ENCODE data around the gene HSD17B2. TPM values are rescaled to one million over a fixed set of nuclear protein-coding genes. Genes with fewer than 3 reads are reported as not detected.
"Not testable (repeated sequence)": the region's sequence is repeated elsewhere in the genome, so short reads cannot be mapped to it uniquely, and the experiment has no call there.

HSD17B2 gene
- polyA plus RNA-seq, 3 donors, result 9.5 to 23.8 (median 11.8) TPM

DNA sequence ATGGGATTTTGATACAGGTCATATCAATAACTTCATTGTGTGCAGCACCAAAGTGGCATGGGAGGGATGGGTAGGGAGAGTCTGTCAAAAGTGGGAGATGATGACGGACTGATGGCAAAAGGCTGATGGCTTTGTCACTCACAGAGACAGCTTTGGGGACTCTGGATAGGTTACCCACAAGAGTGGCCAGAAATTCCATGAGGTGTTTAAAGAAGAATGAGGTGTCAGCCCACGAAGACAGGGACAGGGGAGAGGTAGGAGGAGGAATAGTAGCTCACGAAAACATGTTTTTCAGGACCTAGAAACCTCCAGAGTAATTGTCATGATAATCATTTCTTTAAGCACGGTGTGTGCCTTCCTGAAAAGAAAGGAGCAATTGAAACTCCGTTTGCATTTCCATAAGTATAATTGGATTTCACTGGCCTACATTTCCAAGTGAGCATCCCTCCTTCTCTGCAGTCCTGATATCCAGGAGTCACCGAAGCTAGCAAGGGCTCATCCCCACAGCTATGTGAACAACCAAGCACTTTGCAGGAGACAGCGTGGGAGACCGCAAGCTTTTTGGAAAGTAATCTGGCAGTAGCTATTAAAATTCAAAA, 60.0 kb downstream of the HSD17B2 start:
- no peak for DNase-seq (ENCODE audit: extremely low read depth in 1 of 11, low read depth in 9 of 11, low spot score in 4 of 11)

- DNase-seq (ENCODE audit: extremely low read depth in 1 of 11, low read depth in 9 of 11, low spot score in 4 of 11), result no peak
Measured at GRCh38 chr16:82096641-82097040, 61.6 kb downstream of the HSD17B2 start.

GRCh38 chr16:82105107-82105506, 70.1 kb downstream of the HSD17B2 start:
- no peak for DNase-seq (ENCODE audit: extremely low read depth in 1 of 11, low read depth in 9 of 11, low spot score in 4 of 11)

- no peak for DNase-seq (ENCODE audit: extremely low read depth in 1 of 11, low read depth in 9 of 11, low spot score in 4 of 11)
Measured at GRCh38 chr16:82108100-82108499, 73.0 kb downstream of the HSD17B2 start.

DNA sequence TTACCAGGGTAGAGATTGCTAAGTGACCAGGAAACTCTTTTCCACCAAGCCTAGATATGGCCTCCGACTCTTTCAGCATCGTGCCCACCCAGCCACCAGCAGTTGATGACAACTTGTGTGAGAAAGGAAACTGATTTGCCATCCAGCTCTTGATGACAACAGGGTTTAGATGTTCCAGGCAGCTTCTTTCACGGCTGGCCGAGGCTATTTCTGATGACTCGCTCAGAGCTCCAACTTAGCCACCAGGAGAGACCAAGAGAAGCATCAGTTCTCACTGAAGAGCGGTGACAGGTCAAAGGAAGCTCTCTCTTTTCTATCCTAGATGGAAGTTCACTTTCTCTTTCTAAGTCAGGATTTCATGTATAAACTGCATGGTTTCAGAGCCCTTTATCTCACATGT, 73.7 kb downstream of the HSD17B2 start:
- DNase-seq (ENCODE audit: extremely low read depth in 1 of 11, low read depth in 9 of 11, low spot score in 4 of 11), result no peak

GRCh38 chr16:82109266-82109665, 74.2 kb downstream of the HSD17B2 start:
- not testable (repeated sequence) for DNase-seq (ENCODE audit: extremely low read depth in 1 of 11, low read depth in 9 of 11, low spot score in 4 of 11)

- no peak for DNase-seq (ENCODE audit: extremely low read depth in 1 of 11, low read depth in 9 of 11, low spot score in 4 of 11)
Measured at GRCh38 chr16:82111944-82112343, 76.9 kb downstream of the HSD17B2 start.

DNA sequence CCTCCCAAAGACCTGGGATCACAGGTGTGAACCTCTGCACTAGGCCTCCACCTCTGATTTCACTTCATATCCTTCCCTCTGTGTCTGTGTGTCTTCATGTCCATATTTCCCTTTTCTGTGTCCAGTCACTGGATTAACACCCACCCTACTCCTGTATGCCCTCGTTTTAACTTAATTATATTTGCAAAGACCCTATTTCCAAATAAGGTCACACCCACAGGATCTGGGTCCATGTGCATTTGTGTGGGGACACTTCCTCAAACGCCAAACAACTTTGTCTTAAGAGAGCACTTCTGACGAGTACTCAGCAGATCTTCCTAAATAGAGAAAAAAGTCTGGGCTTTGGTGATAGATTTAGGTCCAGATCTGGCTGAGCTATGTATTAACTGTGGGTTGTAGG, 78.7 kb downstream of the HSD17B2 start:
- DNase-seq (ENCODE audit: extremely low read depth in 1 of 11, low read depth in 9 of 11, low spot score in 4 of 11), result no peak

DNA sequence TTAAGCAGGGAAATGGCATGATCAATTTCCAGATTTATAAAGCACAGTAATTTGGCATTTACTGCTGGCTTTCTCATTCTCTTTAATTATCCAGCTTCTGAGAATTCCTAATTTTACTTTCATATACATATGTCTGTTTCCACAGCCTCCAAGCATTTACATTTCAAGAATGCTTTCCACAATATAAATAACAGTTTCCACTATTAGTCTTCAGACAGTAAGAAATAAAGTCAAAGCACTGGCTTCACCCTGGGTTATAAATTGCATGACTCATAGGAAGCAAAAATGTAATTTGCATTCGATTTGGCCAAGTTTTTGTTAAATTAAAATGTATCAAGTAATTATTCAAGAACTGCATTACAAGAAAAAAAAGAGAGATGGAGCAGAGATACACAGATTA, 81.5 kb downstream of the HSD17B2 start:
- no peak for DNase-seq (ENCODE audit: extremely low read depth in 1 of 11, low read depth in 9 of 11, low spot score in 4 of 11)

DNA sequence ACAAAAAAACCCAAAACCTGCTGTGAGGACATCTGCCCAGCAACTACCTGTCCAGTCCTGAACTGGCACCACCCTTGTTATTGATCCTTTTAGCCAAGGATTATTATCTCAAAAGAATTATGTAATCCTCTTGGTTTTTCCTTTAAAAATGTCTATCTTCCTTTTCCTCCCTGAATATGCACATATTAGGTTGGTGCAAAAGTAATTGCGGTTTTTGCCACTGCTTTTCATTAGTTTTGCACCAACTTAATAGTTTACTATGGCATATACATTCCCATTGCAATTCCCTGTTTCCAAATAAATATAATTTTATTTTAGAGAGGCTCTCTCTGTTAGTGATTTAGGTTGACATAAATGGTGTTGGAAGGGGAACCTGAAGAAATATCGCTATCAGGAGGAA, 83.7 kb downstream of the HSD17B2 start:
- no peak for DNase-seq (ENCODE audit: extremely low read depth in 1 of 11, low read depth in 9 of 11, low spot score in 4 of 11)

- no peak for DNase-seq (ENCODE audit: extremely low read depth in 1 of 11, low read depth in 9 of 11, low spot score in 4 of 11)
Measured at GRCh38 chr16:82119405-82119804, 84.4 kb downstream of the HSD17B2 start.

DNA sequence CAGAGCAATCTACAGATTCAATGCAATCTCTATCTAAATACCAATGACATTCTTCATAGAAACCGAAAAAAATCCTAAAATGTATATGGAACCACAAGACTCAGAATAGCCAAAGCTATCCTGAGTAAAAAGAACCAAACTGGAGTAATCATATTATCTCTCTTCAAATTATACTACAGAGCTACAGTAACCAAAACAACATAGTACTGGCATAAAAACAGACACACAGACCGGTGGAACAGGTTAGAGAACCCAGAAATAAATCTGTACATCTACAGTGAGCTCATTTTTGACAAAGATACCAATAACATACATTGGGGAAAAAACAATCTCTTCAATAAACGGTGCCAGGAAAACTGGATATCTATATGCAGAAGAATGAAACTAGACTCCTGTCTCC, 89.6 kb downstream of the HSD17B2 start:
- DNase-seq (ENCODE audit: extremely low read depth in 1 of 11, low read depth in 9 of 11, low spot score in 4 of 11), result no peak

GRCh38 chr16:82129881-82130280, 94.8 kb downstream of the HSD17B2 start:
- DNase-seq (ENCODE audit: extremely low read depth in 1 of 11, low read depth in 9 of 11, low spot score in 4 of 11), result no peak

DNA sequence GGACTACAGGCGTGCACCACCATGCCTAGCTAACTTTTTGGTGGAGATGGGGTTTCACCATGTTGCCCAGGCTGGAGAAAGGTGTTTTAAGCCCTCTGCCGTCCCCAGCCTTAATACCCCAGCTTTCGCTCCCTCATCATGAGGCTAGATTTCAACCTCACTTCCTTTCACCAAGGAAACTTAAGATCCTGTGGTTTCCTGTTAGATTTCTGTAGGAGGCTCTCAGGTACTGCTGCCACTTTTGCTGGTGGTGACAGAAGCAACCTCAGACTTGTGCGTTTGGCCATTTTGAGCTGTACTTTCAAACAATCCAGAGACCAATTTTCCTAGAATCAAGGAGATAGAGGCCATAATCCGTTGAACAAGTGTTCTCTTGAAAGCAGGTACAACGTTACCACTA, 98.7 kb downstream of the HSD17B2 start:
- DNase-seq (ENCODE audit: extremely low read depth in 1 of 11, low read depth in 9 of 11, low spot score in 4 of 11), result no peak

GRCh38 chr16:82134846-82135245, 99.8 kb downstream of the HSD17B2 start:
- DNase-seq (ENCODE audit: extremely low read depth in 1 of 11, low read depth in 9 of 11, low spot score in 4 of 11), result no peak

DNA sequence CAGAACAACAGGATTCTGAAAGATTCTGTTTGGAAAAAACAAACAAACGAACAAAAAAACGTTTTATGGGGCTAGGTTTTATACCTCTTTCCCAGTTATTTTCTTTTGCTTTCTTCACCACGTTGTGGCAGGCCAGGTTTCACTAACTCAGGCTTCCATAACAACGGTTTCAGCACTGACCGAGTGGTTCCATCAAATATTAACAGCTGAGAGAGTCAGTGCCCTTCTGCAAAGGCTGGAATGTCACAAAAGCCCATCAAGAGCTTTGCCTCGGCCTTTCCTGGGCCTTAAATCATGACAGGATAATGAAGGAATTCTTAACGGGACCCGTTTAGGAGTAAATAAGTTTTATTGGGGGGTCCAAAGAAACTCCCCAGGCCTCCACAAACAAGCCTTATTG, 100.8 kb downstream of the HSD17B2 start:
- DNase-seq (ENCODE audit: extremely low read depth in 1 of 11, low read depth in 9 of 11, low spot score in 4 of 11), result peak in 6 of 11 donors; percentile 15 to 65 (median 38)

DNA sequence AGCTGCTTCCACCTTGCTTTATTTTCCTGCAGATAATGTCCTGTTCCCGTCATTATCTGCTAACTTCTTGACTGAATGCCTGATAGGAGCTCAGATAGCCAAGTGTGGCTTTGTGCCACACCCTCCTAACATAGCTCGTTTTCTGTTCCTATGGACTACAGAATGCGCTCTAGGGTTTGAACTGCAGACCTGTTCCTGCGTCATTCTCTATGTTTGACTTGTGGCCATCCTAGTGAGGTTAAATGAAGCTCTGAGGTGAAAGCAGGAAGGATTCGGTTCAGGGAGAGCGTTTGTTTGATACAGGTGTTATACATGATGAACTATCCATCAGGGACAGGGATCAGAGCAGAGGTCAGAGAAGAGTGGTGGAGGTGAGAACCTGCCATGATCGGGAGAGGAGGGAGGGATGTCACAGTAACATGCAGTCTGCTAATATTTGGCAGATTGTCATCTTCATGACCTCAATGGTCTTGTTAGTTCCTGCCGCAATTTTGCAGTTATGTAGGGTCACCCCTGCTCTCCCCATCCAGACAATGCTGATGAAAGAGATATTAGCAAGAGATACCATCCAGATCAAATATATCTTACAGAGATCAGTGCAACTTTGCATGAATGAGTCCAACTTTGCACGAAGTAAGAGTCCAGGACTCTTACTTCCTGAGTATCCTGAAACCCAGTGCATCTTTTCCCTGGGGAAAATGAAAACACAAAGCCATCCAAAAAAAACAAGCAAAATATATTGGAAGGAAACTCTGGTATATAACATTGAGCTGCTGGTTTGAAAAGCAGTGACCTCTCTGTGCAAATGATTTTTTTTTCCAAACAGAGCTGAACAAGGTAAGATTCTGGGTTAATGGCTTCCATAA, 102.1 kb downstream of the HSD17B2 start:
- peak in 1 of 11 donors; percentile 14 for DNase-seq (ENCODE audit: extremely low read depth in 1 of 11, low read depth in 9 of 11, low spot score in 4 of 11)

GRCh38 chr16:82137822-82138167, 102.7 kb downstream of the HSD17B2 start:
- no peak for DNase-seq (ENCODE audit: extremely low read depth in 1 of 11, low read depth in 9 of 11, low spot score in 4 of 11)

DNA sequence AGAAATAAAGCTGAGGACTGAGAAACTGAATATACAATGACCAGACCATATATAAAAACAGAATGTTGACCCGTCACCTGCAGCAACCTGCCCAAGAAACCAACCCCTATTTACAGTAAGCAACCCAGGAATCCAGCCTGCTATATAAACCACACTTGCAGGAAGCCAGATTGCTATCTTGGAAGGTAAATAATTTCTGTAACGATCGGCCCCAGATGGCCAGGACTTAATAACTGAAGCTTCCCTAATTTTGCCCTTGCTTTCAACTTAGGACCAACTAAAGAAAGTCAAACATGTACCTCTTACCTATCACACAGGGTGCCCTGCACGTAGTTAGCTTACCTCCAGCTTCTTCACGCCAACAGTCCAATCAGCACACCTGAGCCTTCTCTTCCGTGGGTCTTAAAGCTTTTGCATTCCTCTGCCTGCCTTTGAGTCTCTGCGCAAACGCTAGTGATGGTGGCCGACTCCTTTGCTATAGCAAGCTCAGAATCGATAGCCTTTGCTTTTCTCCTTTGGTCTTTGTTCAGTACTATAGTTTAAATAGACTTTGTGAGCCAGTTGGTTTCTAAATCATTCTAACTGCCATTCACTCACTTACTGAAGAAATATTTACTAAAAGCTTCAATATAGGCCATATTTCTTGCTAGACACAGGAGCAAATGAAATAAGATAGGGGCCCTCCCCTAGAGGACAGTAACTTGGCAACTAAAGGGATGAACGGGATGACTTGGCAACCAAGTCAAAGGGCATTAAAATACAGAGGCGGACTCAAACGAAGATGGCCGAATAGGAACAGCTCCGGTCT, 103.6 kb downstream of the HSD17B2 start:
- DNase-seq (ENCODE audit: extremely low read depth in 1 of 11, low read depth in 9 of 11, low spot score in 4 of 11), result no peak

- DNase-seq (ENCODE audit: extremely low read depth in 1 of 11, low read depth in 9 of 11, low spot score in 4 of 11), result not testable (repeated sequence)
Measured at GRCh38 chr16:82139286-82139571, 104.2 kb downstream of the HSD17B2 start.

All from renal cortex interstitium (tissue), 11 donors.